Astrocyte of the spinal cord (primary cell): Measurements from ENCODE around the gene ASL.

Experiments
- DNase-seq: peaks from one replicate; pipeline ENCODE4 v3.0.0; 2011; ENCODE audit warnings: low read depth, low spot score
- H3K4me3 ChIP-seq: 2 replicates; pipeline ENCODE4 v1.5.1; 2011; ENCODE audit warnings: low read depth, mild to moderate bottlenecking, low read length, moderate library complexity
- in situ Hi-C: cut with HindIII; loops from 2 replicates; pipeline ENCODE4 v1.10.0; 2017; ENCODE audit warnings: low sequenced_read_pairs
- TF ChIP-seq, protein P1 (sequence below): IDR thresholded peaks from 2 replicates; pipeline ENCODE4 v1.5.1; 2012; ENCODE audit warnings: low read depth, mild to moderate bottlenecking, low read length, inconsistent platforms

The ASL gene

DNA sequence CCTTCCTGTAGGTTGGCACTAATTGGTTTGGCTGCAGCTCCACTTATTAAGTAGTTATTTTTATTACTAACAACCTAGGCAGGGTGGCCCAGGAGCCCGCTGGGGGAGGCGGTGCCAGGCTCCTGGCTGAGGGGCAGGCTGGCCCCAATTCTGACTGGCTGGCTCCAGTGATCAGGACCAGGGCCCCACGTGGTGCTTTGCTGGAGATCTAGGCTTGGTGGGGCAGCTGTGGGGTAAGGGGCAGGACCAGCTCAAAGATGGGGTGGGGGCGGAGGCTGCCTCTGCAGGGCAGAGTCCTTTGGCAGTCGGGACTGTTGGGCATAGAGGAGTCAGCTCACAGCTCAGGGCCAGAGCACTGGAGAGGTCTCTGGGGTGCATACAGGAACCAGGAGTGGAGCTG lies 2.4 kb downstream of the ASL start:
- TF ChIP-seq, protein P1, sequence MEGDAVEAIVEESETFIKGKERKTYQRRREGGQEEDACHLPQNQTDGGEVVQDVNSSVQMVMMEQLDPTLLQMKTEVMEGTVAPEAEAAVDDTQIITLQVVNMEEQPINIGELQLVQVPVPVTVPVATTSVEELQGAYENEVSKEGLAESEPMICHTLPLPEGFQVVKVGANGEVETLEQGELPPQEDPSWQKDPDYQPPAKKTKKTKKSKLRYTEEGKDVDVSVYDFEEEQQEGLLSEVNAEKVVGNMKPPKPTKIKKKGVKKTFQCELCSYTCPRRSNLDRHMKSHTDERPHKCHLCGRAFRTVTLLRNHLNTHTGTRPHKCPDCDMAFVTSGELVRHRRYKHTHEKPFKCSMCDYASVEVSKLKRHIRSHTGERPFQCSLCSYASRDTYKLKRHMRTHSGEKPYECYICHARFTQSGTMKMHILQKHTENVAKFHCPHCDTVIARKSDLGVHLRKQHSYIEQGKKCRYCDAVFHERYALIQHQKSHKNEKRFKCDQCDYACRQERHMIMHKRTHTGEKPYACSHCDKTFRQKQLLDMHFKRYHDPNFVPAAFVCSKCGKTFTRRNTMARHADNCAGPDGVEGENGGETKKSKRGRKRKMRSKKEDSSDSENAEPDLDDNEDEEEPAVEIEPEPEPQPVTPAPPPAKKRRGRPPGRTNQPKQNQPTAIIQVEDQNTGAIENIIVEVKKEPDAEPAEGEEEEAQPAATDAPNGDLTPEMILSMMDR: no peak
- no peak overlapping the region for H3K4me3 ChIP-seq
- in situ Hi-C loops: no loop called here
- no peak for DNase-seq

- DNase-seq: no peak
- in situ Hi-C loops: no loop called here
- TF ChIP-seq, protein P1: no peak
- H3K4me3 ChIP-seq: no peak overlapping the region
Measured at GRCh38 chr7:66082083-66082482, 6.5 kb downstream of the ASL start.

DNA sequence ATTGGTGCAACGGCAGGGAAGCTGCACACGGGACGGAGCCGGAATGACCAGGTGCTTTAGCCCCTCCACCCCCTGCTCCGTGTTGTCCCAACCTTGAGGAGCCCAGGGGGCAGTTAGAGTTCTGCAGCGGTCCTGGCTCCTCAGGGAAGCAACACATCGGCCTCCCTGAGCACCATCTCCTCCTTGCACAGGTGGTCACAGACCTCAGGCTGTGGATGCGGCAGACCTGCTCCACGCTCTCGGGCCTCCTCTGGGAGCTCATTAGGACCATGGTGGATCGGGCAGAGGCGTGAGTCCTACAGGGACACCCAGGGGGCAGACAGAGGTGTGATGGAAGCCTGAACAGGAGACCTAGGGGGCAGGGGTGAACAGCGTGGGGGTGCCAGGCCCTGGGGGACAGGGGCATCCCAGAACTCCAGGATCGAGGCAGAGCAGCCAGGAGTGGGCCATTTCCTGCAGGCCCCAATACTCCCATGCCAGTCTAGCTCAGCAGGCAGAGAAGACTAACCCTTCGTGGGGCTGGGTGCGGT lies 7.3 kb downstream of the ASL start:
- no peak for DNase-seq
- no peak overlapping the region for H3K4me3 ChIP-seq
- in situ Hi-C loops: no loop called here
- TF ChIP-seq, protein P1: no peak

DNA sequence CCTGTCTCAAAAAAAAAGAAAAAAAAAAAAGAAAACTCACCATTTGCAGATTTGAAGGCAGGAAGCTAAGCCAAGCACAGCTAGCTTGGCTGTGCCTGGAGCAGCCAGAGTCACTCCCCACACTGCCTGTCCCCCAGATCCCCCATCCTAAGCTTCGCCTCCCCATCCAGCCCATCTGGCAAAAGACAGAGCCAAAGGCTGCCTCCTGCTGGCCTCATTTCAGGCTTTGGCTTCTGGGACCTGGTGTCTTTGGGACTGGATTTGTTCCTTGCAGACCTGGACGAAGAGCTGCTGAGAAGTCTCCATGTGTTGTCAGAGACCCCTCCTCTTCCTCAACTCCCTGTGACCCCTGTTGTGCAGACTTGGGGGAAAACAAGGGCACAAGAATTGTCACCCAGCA lies 8.1 kb downstream of the ASL start:
- H3K4me3 ChIP-seq: no peak overlapping the region
- in situ Hi-C loops: no loop called here
- TF ChIP-seq, protein P1: no peak
- DNase-seq: no peak

DNA sequence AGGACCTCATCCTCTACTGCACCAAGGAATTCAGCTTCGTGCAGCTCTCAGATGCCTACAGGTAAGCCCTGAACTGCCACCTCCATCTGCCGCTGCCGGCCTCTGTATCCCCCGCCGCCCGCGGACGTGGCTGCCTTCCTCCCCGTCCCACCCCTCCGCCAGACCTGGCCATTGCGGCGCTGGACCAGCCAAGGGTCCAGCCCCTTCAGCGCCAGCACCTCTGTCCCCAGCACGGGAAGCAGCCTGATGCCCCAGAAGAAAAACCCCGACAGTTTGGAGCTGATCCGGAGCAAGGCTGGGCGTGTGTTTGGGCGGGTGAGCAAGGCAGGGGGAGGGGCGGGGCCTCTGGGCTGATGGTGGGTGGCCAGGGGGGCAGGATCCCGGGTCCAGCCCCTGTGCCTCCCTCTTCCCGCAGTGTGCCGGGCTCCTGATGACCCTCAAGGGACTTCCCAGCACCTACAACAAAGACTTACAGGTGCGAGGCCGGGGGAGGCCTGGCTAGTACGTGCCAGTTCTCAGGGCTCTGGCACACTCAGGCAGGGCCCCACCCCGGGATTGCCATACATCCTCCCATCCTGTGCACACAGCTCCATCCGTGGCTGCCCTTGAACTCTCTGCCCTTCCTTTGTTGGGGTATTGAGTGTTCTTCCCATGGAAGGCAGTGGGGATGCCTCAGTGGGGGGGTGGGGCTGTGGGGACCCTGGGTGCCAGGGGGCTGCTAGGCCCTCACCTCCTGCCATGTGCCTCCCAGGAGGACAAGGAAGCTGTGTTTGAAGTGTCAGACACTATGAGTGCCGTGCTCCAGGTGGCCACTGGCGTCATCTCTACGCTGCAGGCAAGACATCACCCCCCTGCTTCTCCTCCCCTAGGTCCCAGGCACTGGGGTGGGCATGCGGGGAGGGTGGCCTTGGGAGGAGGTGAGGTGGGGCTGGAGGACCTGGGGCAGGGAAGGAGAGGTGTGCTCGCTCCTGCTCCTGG lies 13.5 kb downstream of the ASL start:
- in situ Hi-C loops: no loop called here
- no peak for DNase-seq
- H3K4me3 ChIP-seq: no peak overlapping the region
- TF ChIP-seq, protein P1: no peak

GRCh38 chr7:66092654-66093053 lies 17.0 kb downstream of the ASL start:
- no peak for DNase-seq
- TF ChIP-seq, protein P1: no peak
- no peak overlapping the region for H3K4me3 ChIP-seq
- in situ Hi-C loops: no loop called here
